Liver (tissue), 9 donors: ENCODE results near the gene ZNF620. TPM values are rescaled to one million over a fixed set of nuclear protein-coding genes. Genes with fewer than 3 reads are reported as not detected.

Experiments
- DNase-seq: peaks from one replicate; pipeline ENCODE4 v3.0.0-alpha.2; 2017; ENCODE audit warnings: low spot score
- H3K27ac ChIP-seq, 2 donors: one replicate each; pipeline ENCODE4 v1.7.0; 2013; ENCODE audit warnings: inconsistent platforms in 2 of 2, low read length in 2 of 2, control low read depth in 1 of 2, low read depth in 1 of 2, mild to moderate bottlenecking in 1 of 2
- H3K27me3 ChIP-seq, 4 donors: one replicate each; pipeline versions ENCODE4 v1.6.1 to v1.7.0; 2013; ENCODE audit warnings: low read length in 3 of 4, inconsistent platforms in 1 of 4, mild to moderate bottlenecking in 1 of 4, moderate library complexity in 1 of 4; ENCODE audit not compliant: control insufficient read depth in 4 of 4, insufficient read depth in 4 of 4
- H3K36me3 ChIP-seq, 4 donors: one replicate each; pipeline versions ENCODE4 v1.6.1 to v1.7.0; 2013; ENCODE audit warnings: low read length in 3 of 4, mild to moderate bottlenecking in 3 of 4, low read depth in 1 of 4, moderate library complexity in 1 of 4; ENCODE audit not compliant: control insufficient read depth in 4 of 4, insufficient read depth in 3 of 4
- H3K4me1 ChIP-seq, 4 donors: one replicate each; pipeline versions ENCODE4 v1.6.1 to v1.7.0; 2013; ENCODE audit warnings: low read length in 3 of 4, mild to moderate bottlenecking in 3 of 4, moderate library complexity in 1 of 4; ENCODE audit not compliant: control insufficient read depth in 4 of 4, insufficient read depth in 4 of 4
- H3K4me3 ChIP-seq, 3 donors: one replicate each; pipeline versions ENCODE4 v1.6.1 to v1.7.0; 2013; ENCODE audit warnings: low read length in 3 of 3, control low read depth in 1 of 3, low read depth in 1 of 3, mild to moderate bottlenecking in 1 of 3
- H3K9ac ChIP-seq, 2 donors: one replicate each; pipeline ENCODE4 v1.7.0; 2013; ENCODE audit warnings: low read length in 2 of 2, mild to moderate bottlenecking in 2 of 2, moderate library complexity in 2 of 2, control low read depth in 1 of 2, low read depth in 1 of 2
- H3K9me3 ChIP-seq, 4 donors: one replicate each; pipeline versions ENCODE4 v1.6.1 to v1.7.0; 2013; ENCODE audit warnings: low read length in 3 of 4; ENCODE audit not compliant: control insufficient read depth in 4 of 4
- EGR1 ChIP-seq, 2 donors: IDR thresholded peaks; 2 replicates each; pipeline ENCODE4 v1.6.1; 2016 to 2018; ENCODE audit warnings: antibody characterized with exemption in 2 of 2, low read depth in 2 of 2
- FOXA1 ChIP-seq: IDR thresholded peaks from 2 replicates; pipeline ENCODE4 v1.6.1; 2016; ENCODE audit warnings: antibody characterized with exemption
- FOXA2 ChIP-seq: IDR thresholded peaks from 2 replicates; pipeline ENCODE4 v1.6.1; 2016; ENCODE audit warnings: antibody characterized with exemption
- GABPA ChIP-seq, 2 donors: IDR thresholded peaks in 1 of 2; conservative IDR thresholded peaks in 1 of 2; 2 replicates each; pipeline ENCODE4 v1.6.1; 2016; ENCODE audit warnings: antibody characterized with exemption in 2 of 2, mild to moderate bottlenecking in 1 of 2, moderate library complexity in 1 of 2
- HNF4A ChIP-seq, 2 donors: conservative IDR thresholded peaks; 2 replicates each; pipeline ENCODE4 v1.6.1; 2016; ENCODE audit warnings: antibody characterized with exemption in 2 of 2, mild to moderate bottlenecking in 2 of 2
- HNF4G ChIP-seq: IDR thresholded peaks from 2 replicates; pipeline ENCODE4 v1.6.1; 2016; ENCODE audit warnings: antibody characterized with exemption
- JUND ChIP-seq, 2 donors: IDR thresholded peaks; 2 replicates each; pipeline ENCODE4 v1.6.1; 2016; ENCODE audit warnings: antibody characterized with exemption in 2 of 2
- NR2F2 ChIP-seq: IDR thresholded peaks from 2 replicates; pipeline ENCODE4 v1.6.1; 2016; ENCODE audit warnings: antibody characterized with exemption
- RAD21 ChIP-seq, 2 donors: IDR thresholded peaks; 2 replicates each; pipeline ENCODE4 v1.6.1; 2016; ENCODE audit warnings: antibody characterized with exemption in 2 of 2, mild to moderate bottlenecking in 2 of 2
- RXRA ChIP-seq, 2 donors: IDR thresholded peaks; 2 replicates each; pipeline ENCODE4 v1.6.1; 2017 to 2018; ENCODE audit warnings: antibody characterized with exemption in 2 of 2, mild to moderate bottlenecking in 1 of 2
- SP1 ChIP-seq: IDR thresholded peaks from 2 replicates; pipeline ENCODE4 v1.6.1; 2018; ENCODE audit warnings: antibody characterized with exemption, mild to moderate bottlenecking
- TAF1 ChIP-seq: conservative IDR thresholded peaks from 2 replicates; pipeline ENCODE4 v1.6.1; 2016; ENCODE audit warnings: antibody characterized with exemption, mild to moderate bottlenecking
- YY1 ChIP-seq: IDR thresholded peaks from 2 replicates; pipeline ENCODE4 v1.6.1; 2016; ENCODE audit warnings: antibody characterized with exemption, mild to moderate bottlenecking
- WGBS: extraction: QIAGEN DNeasy Blood & Tissue Kit; methylation state at CpG from one replicate; pipeline ENCODE4 v1.1.7; 2013; 5-methylcytosine and 5-hydroxymethylcytosine counted together
- polyA plus RNA-seq, 2 donors: library from polyadenylated mRNA; stranded (reverse) in 1 of 2; unstranded in 1 of 2; fragments of 200-250 nt in 1 of 2; fragments of >200 nt in 1 of 2; fragmentation: Nextera tagmentation in 1 of 2; extraction: Ambion mirVana in 1 of 2; gene quantifications; one replicate each; pipeline versions ENCODE4 v1.2.1 to v1.2.3, GENCODE V29; 2013 to 2015
- total RNA-seq, 2 donors: library from RNA; depleted of rRNA; stranded (reverse); fragments of >200 nt; gene quantifications; one replicate each; pipeline ENCODE4 v1.2.3, GENCODE V29; 2014
- TF ChIP-seq, protein P1 (sequence below): IDR thresholded peaks from 2 replicates; pipeline ENCODE4 v1.6.1; 2016; ENCODE audit warnings: antibody characterized with exemption
- TF ChIP-seq, protein P2 (sequence below): IDR thresholded peaks from 2 replicates; pipeline ENCODE4 v1.6.1; 2016; ENCODE audit warnings: antibody characterized with exemption
- TF ChIP-seq, protein P3 (sequence below): IDR thresholded peaks from 2 replicates; pipeline ENCODE4 v1.6.1; 2016; ENCODE audit warnings: antibody characterized with exemption, mild to moderate bottlenecking
- TF ChIP-seq, protein P4 (sequence below): fragments of 150-350 bp; IDR thresholded peaks from 2 replicates; pipeline ENCODE4 v1.5.1; 2017; ENCODE audit warnings: improper control_type of control experiment, low read depth, low read length; ENCODE audit not compliant: missing input control
- TF ChIP-seq, protein P5 (sequence below): IDR thresholded peaks from 2 replicates; pipeline ENCODE4 v1.6.1; 2016; ENCODE audit warnings: antibody characterized with exemption
- donor health status: healthy.
- donor health status: healthy.
- donor health status: healthy.
- donor health status: healthy.
- donor health status: healthy.

ZNF620 gene
- 1 to 10 TPM; 2.4 to 7.1 TPM for total RNA-seq
- polyA plus RNA-seq = 1 to 10 TPM in 1 of 2 donors, under 1 TPM in 1; 0.95 to 1.0 TPM

DNA sequence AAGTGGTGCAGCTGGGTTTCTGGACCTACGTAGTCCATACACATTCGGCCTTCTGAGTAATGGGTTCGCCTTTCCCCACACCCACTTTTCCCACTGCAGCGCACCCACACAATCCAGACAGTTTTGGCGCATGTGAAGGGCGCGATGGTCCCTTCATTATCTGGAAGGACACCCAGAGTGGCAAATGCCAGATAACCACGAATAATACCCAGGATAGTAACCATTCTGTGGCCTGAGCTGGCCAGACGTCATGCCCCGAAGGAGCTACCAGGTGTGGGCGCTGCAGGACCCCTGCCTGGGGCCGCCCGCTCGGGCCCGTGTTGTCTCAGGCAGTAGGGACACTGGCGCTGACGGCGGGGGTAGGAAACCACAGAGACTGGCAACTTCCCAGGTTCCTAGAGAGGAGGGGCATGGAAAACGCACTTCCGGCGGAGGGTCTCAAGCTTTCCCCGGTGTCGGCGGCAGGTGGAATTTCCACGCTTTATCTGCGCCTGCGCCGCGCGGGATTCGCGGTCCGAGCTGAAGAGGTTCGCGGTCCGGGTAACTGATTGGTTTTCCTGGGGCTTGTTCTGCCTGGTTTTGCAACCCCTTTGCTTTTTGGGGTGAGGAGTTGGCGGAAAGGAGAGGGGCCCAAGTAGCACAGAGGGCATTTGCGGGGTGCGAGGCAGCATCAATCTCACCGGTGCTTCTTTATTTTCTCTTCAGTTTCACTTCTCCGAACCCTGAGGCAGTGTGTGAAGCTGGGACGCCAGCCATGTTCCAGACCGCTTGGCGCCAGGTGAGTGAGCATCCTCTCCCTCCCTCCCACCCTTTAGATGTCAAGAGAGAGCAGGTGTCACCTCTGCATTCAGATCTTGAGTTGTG lies at the start of gene ZNF620:
TSS of gene ZNF620 (plus strand) at position 441 of the 864 bp plus-strand sequence. CDS start at position 755, 314 bp downstream.
- Histone ChIP-seq H3K4me1 (peaks cover 0 to 8% (median 4%) of the 10 kb centered on the region in 4 donors), H3K4me3 (peak within 1 kb of the TSS; percentile 67 to 94 (median 88)), H3K9ac (peak within 1 kb of the TSS; percentile 47 to 92), H3K27ac (peak within 1 kb of the TSS; percentile 78 to 86), H3K36me3 (peaks cover 0 to 2% (median under 1%) of the 10 kb centered on the region in 4 donors), H3K9me3 (no peaks in the 10 kb centered on the region), H3K27me3 (no peaks in the 10 kb centered on the region)
- no peak for TF ChIP-seq FOXA2
- TF ChIP-seq JUND (IDR thresholded peaks at IDR 0.05) = no peak
- TF ChIP-seq, protein P1, sequence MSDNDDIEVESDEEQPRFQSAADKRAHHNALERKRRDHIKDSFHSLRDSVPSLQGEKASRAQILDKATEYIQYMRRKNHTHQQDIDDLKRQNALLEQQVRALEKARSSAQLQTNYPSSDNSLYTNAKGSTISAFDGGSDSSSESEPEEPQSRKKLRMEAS = peak; percentile 63
- TF ChIP-seq, protein P2, sequence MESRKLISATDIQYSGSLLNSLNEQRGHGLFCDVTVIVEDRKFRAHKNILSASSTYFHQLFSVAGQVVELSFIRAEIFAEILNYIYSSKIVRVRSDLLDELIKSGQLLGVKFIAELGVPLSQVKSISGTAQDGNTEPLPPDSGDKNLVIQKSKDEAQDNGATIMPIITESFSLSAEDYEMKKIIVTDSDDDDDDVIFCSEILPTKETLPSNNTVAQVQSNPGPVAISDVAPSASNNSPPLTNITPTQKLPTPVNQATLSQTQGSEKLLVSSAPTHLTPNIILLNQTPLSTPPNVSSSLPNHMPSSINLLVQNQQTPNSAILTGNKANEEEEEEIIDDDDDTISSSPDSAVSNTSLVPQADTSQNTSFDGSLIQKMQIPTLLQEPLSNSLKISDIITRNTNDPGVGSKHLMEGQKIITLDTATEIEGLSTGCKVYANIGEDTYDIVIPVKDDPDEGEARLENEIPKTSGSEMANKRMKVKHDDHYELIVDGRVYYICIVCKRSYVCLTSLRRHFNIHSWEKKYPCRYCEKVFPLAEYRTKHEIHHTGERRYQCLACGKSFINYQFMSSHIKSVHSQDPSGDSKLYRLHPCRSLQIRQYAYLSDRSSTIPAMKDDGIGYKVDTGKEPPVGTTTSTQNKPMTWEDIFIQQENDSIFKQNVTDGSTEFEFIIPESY = peak; percentile 20
- peak; percentile 25 for TF ChIP-seq SP1
- TF ChIP-seq FOXA1 = no peak
- no peak for TF ChIP-seq HNF4G
- TF ChIP-seq EGR1 (IDR thresholded peaks at IDR 0.05; ENCODE audit: low read depth in 2 of 2) = no peak
- peak; percentile 66 for TF ChIP-seq YY1
- TF ChIP-seq, protein P3, sequence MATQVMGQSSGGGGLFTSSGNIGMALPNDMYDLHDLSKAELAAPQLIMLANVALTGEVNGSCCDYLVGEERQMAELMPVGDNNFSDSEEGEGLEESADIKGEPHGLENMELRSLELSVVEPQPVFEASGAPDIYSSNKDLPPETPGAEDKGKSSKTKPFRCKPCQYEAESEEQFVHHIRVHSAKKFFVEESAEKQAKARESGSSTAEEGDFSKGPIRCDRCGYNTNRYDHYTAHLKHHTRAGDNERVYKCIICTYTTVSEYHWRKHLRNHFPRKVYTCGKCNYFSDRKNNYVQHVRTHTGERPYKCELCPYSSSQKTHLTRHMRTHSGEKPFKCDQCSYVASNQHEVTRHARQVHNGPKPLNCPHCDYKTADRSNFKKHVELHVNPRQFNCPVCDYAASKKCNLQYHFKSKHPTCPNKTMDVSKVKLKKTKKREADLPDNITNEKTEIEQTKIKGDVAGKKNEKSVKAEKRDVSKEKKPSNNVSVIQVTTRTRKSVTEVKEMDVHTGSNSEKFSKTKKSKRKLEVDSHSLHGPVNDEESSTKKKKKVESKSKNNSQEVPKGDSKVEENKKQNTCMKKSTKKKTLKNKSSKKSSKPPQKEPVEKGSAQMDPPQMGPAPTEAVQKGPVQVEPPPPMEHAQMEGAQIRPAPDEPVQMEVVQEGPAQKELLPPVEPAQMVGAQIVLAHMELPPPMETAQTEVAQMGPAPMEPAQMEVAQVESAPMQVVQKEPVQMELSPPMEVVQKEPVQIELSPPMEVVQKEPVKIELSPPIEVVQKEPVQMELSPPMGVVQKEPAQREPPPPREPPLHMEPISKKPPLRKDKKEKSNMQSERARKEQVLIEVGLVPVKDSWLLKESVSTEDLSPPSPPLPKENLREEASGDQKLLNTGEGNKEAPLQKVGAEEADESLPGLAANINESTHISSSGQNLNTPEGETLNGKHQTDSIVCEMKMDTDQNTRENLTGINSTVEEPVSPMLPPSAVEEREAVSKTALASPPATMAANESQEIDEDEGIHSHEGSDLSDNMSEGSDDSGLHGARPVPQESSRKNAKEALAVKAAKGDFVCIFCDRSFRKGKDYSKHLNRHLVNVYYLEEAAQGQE = peak; percentile 63
- TF ChIP-seq TAF1 = peak; percentile 84
- no peak for TF ChIP-seq NR2F2
- TF ChIP-seq, protein P4, sequence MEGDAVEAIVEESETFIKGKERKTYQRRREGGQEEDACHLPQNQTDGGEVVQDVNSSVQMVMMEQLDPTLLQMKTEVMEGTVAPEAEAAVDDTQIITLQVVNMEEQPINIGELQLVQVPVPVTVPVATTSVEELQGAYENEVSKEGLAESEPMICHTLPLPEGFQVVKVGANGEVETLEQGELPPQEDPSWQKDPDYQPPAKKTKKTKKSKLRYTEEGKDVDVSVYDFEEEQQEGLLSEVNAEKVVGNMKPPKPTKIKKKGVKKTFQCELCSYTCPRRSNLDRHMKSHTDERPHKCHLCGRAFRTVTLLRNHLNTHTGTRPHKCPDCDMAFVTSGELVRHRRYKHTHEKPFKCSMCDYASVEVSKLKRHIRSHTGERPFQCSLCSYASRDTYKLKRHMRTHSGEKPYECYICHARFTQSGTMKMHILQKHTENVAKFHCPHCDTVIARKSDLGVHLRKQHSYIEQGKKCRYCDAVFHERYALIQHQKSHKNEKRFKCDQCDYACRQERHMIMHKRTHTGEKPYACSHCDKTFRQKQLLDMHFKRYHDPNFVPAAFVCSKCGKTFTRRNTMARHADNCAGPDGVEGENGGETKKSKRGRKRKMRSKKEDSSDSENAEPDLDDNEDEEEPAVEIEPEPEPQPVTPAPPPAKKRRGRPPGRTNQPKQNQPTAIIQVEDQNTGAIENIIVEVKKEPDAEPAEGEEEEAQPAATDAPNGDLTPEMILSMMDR = no peak
- TF ChIP-seq RAD21 (IDR thresholded peaks at IDR 0.05) = peak in 1 of 2 donors; percentile 48
- TF ChIP-seq, protein P5, sequence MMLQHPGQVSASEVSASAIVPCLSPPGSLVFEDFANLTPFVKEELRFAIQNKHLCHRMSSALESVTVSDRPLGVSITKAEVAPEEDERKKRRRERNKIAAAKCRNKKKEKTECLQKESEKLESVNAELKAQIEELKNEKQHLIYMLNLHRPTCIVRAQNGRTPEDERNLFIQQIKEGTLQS = no peak
- TF ChIP-seq RXRA (IDR thresholded peaks at IDR 0.05) = peak; percentile 26 to 39
- TF ChIP-seq GABPA (IDR thresholded peaks at IDR 0.05 in 1 of 2, conservative IDR thresholded peaks at IDR 0.05 in 1 of 2) = peak; percentile 70 to 89
- peak in 1 of 2 donors; percentile 6 for TF ChIP-seq HNF4A (conservative IDR thresholded peaks at IDR 0.05)
- peak; percentile 85 for DNase-seq
- 6% methylated on average over 44 of the region's 44 CpGs for WGBS
